Cortex of kidney (tissue), 1 donor: ENCODE results near the gene C11orf24.

Experiments
- DNase-seq: peaks from one replicate; lab custom pipeline; 2025; lab: John Stamatoyannopoulos, UW

The C11orf24 gene

DNA sequence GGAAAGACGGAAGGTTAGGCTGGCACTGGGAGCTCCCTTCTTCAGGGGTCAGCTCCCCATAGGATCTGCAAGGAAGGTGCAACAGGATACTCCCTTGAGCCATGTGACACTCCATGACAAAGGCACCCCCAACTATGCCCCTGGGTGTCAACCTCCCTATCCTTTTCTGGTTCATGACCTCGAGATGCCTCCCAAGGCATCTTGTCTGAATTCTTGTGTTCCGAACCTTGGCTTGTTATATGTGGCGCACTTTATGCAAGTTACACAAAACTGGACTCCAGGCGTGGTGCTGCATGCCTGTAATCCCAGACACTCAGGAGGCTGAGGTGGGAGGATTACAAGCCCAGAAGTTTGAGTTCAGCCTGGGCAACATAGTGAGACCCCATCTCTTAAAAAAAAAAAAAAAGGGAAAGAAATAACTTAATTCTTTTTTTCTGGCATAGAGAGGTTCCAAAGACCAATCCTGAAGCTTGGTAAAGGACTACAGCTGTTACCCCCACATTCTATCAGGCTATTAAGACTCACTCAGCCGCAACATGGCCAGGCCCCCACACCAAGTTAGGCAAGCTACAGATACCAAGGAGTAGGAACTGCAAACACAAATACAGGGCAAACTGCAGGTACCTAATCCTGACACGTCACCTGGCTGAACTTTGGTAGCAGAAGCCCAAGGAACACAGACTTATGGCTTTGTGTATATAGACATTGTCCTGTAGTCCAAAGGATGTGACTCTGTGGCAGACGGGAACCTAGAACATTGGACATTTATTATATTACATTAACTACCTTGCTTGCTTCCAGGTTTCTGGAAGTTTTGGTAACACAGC lies 1.4 kb downstream of the C11orf24 start:
- no peak for DNase-seq

DNA sequence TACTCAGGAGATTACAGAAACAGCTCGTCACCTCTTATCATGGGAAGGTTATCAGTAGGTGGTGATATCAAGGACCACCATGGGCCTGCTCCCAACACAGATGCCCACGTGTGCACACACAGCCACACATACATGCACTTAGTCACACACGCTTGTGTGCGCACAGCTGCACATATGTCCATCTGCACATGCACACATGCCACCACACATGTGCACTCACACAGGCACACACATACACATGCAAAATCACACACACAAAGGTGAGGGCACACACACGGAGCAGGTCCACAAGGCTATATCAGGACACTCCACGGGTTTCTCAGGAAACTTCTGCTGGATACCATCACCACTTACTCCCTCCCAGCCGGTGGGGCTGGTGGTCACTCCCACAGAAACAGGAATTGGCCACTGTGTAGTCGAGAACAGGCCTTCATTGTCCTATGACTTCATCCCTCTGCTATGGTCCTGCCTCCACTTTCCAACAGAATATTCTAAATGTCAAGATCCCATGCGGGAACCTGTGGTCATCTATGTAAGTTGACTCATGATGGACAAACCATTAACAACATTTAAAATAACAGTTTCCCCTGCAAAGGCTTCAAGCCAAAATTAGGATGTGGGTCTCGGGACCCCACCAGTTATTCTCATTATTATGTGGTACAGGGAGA lies 2.2 kb downstream of the C11orf24 start:
- no peak for DNase-seq

DNA sequence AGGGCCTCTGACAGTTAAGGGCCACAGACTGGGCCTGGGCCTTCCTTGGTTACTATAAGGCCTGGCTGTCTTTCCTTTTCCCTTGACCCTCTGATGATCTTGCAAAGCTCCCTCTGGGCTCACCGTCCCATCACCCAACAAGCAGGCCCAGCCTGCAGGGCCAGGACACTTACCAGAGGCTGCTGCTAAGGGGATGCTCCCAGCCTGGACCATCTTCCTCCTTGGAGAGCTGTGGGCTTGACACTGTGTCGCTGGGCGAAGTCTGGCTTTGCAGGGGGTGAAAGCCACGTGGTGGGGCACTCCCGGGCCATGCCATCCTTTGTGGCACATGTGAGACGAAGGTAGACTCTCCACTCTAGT lies 3.9 kb downstream of the C11orf24 start:
- no peak for DNase-seq

DNA sequence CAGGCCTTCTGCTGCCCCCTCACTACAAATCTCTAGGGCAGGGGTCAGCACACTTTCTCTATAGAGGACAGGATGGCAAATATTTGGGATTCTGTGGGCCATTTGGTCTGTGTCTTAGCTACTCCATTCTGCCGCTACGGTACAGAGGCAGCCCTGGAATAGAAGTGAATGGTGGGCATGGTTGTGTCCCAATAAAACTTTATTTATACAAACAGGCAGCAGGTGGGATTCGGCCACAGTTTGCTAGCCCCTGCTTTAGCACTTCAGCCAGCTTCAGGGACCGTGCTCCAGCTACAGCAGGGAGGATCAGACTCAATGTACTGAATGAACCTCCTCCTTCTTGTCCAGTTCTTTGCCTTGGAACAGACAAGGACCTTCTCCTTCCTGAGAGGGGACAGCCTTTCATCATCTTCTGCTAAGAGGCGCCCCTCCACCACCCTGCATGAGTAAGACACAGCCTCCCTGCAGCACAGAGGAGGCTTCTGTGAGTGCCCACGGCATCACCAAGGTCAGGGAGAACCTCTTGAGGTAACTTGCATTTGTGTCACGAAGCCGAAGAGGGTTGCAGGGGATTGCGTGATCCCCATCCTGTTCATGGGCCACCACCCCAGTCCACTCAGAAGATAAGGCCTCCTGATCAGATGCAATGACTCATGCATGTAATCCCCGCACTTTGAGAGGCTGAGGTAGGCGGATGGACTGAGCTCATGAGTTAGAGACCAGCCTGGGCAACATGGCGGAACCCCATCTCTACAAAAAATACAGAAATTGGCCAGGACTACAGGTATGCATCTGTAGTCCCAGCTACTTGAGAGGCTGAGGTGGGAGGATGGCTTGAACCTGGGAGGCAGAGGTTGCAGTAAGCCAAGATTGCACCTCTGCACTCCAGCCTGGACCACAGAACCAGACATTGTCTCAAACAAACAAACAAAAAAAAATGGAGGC lies 4.6 kb downstream of the C11orf24 start:
- no peak for DNase-seq

DNA sequence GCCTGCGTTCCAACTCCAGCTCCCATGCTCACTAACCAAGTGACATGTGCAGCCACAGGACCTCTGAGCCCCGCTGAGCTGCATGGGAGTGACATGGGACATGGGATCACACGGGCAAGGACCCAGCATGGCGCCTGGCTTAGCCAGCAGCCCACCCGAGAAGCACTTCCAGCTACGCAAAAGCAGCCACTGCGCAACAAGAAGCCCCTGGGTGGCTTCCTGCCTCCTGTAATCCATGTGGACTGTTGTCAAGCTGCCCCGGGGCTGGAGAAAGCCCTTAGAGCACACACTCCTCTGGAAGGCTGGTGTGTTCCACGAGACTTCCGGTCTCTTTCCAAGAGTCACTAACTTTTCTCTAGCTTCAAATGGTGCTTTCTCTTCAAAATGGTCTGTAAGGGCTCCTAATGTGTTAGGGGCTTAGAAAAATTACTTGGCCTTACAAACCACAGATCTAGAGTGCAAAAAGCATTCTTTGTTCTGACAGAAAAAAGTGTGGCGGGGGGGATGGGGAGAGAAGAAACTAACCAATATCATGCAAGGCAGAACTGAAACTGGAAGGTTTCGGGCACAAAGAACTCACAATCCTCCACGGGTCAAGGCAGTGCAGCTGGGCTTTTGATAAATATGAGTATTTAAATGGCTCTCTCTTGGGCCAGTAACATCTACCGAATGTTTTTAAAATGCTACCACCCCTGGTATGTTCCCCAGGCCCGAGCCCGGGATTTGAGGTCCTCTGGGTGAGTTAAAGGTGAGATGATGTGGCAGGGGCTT lies 5.5 kb downstream of the C11orf24 start:
- no peak for DNase-seq

DNA sequence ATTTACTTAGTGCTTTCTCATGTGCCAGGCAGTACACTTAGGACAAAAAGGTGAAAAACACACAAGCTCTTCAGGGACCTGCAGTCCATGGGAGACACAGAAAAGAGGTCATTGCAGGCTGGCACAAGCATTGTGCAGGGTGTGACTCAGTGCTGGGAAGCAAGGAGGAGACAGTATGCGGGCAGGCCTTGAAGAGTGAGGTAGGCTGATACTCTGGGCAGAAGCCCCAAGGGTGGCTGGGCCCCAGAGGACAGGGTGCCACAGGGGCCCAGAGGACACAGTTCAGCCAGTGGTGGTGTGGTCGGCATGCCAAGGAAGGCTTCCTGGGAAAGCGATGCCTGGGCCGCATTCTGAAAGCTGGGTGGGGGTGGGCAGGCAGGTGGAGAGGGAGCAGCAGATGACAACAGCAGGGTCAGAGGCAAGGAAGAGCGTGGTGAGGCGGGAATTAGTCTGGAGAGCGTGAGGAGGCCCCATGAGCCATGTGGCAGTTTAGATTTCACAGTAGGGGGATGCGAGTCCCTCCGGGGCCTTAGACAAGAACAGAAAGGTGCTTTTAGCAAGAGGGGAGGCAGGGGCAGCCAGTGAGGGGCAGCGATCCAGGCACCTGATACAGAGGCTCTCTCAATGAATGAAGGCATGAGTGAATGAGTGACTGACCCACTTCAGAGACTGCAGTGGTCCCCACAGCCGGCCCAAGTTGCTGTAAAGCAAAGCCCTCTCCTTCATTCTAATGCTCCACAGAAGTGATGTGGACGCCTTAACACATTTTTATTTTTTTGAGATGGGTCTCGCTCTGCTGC lies 6.8 kb downstream of the C11orf24 start:
- no peak for DNase-seq

DNA sequence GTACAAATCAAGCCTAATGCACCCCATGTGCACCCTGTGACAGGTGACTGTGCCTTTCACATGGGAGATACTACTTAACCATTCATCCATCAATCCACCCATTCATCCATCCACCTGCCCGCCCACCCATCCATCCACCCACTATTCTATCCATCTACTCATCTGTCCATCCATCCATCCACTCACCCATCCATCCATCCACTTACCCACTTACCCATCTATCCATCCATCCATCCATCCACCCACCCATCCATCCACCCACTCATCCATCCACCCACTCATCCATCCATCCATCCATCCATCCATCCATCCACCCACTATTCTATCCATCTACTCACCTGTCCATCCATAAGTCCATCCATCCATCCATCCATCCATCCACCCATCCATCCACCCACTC lies 7.5 kb downstream of the C11orf24 start:
- no peak for DNase-seq

DNA sequence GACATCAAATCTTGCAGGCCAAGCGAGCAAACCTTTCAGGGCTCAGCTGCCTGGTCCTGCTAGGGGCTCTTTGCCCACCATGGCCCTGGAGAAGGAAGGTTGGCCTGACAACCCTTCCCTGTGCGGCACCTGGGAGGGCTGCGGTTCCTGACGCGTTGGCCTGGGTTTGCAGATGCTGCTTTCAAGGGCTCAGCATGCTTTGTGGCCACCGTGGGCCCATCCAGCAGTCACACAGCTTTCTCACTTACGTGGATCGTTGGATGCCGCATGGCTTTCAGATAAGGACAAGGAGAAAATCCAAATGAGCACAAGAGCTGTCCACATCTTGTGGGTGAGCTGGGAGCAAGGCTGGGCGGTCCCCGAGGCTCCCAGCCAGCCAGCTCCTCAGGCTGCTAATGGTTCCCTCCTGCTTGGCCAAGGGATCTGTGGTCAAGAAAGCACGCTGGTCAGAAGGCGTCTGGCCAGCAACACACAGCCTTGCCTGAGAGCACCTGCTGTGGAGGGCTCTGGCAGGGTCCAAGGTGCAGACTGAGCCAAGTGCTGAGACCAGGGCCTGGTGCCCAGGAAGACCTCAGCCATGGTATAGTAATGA lies 8.2 kb downstream of the C11orf24 start:
- DNase-seq = no peak

DNA sequence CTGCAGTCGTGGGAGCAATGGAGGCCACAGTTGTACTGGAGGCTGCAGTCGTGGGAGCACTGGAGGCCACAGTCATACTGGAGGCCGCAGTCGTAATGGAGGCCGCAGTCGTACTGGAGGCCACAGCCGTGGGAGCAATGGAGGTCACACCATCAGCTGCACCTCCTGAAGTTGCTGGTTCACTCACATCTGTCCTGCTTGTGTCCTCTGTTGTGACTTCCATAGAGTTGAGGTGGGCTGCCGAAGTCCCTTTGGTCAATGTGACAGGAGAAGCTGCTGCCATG lies 9.3 kb downstream of the C11orf24 start:
- no peak for DNase-seq

DNA sequence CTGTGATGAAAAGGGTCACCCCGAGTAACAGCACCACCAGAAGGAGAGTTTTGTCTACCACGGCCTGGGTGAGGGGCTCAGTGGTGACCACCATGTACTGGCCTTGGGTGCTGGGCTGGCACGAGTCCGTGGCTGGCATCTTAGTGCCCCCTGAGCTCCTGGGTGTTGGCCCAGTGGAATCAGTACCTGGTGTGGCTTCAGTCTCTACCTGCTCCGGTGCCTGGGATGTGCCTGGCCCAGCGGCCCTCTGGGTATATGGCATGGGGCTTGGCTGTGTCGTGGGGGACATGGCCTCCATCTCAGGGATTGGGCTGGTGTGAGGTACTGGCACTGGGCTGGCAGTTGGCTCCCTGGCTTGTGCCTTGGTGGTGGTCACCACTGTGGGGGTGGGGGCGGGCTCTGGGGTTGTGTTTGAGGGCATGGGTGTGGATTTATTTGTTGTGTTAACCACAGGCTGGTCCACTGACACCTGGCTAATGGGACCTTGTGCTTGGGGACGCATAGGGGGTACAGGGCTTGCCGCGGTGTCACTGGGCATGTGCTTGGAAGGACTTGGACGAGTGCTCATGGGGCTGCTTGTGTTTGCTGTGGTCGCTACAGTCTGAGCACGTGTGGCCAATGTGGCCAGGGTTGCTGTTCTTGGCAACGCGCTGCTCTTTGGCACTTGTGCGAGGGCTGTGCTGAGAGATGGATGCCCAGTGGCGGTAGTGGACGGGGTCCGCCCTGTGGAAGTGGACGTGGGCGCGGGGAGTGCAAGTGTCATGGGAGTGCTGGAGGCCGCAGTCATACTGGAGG lies 9.8 kb downstream of the C11orf24 start:
- DNase-seq = no peak

DNA sequence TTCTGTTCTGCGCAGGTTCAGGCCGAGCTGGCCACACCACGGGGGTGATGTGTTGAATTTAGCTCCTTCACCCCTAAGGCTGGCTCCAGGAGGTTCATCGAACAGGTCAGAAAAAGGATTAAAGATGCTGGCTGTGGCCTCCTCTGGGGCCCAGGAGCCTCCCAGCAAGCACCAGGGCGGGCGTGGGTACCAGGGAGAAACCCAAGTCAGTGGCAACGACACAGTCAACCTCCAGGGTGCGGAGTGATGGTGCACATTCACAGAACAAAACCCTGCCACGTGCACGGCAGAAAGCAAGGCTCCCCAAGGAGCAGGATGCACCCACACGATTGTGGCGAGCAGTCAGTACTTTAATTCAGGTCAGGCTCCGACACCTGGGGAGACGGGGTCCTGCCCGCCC lies 10.8 kb downstream of the C11orf24 start:
- DNase-seq = no peak

DNA sequence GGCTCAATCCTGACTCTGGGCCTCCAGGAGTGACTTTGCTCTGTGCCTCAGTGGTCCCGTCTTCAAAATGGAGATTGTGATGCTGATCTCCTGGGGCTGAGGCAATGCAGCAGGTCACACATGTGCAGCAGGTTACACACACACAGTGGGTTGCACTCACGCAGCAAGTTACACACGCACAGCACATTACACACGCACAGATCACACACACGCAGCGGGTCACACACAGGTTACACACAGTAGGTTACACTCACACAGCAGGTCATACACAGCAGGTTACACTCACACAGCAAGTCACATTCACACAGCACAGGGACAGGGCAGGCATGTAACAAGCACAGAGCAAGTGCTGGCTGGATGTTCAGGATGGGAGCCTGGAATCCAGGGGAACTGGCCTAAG lies 11.3 kb downstream of the C11orf24 start:
- DNase-seq = no peak

DNA sequence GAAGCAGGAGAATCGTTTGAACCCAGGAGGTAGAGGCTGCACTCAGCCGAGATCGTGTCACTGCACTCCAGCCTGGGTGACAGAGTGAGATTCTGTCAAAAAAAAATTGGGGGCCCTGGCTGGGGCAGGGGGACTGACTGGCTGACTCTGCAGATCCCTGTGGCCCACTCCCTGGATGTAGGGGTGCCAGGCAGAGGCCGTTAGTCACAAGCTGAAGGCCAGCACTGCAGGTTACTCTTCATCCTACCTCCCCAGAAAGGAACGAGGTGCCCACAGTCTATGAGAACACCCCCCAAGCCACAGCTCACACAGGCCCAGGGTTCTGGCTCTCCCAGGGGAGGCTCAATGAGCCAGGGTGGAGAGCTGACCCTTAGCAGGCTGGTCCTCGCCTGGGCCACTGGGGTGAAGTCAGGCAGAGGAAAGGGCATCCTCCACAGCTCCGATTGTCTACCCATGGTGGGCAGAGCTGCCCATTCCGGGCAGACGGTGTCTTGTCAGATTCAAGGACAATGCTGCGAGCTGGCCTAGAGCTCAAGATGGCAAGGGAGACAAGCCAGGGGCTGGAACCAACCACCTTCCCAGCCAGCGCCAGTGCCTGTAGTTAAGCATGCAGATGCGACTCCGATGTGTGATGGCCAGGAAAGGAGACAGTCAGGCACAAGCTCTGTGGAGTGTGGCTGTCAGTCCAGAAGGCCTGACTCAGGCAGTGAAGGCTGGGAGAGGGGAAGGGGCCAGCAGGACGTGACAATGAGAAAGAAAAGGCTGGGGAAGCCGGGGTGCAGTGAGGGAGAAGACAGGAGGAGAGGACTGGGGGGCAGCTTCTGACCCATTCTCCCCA lies 12.4 kb downstream of the C11orf24 start:
- no peak for DNase-seq

DNA sequence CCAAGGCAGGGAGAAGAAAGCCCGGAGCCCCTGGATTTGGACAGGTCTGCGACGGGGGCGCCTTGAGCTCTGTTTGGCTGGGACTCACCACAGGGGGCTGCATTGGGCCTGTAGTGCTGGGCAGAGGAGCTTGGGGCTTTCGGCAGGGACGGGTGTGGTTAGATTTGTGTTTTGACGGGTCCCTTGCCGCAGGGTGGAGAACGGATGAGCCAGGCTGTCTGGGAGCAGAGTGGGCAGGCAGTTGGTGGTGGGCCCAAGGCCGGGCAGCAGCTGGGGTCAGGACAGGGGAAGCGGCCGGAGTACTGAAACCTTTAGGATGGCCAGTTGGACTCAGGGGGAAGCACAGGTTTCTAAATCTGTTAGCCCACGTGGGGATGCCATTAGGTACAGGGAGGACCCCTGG lies 13.4 kb downstream of the C11orf24 start:
- DNase-seq = no peak

DNA sequence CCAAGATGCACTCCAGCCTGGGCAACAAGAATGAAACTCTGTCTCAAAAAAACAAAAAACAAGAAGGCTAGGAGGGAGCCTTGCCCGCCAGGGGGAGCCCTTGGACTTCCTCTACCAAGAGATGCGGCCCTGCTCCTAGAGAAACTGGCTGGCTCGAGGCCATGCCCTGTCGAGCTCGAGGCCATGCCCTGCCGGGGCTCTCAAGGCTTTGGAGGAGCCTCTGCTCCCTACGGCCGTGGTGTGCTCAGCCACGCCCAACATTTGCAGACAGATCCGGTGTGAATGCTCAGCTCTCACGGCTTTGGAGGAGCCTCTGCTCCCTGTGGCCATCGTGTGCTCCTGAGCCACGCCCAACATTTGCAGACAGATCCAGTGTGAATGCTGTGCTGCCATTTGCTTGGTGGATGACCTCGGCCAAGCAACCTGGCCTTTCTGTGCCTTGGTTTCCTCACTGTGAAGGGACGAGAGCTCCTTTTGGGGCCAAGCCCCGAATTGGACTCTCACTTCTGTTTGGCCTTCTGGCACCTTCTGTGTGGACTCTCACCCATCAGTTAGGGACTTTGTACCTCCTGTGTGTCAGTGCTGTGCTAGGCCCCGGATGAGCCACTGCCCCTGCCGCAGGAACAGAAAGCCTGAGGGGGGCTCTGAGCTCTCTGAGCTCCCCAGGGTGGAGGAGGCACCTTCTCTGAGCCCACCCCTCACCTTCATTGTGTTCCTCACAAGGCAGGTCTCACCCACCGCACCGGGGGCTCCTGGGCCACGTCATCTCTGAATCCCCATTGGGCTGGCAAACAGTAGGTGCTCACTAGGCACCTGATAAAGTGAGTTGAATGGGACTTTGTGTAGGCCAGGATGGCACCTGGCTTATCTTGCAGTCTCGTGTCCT lies 14.1 kb downstream of the C11orf24 start:
- no peak for DNase-seq

DNA sequence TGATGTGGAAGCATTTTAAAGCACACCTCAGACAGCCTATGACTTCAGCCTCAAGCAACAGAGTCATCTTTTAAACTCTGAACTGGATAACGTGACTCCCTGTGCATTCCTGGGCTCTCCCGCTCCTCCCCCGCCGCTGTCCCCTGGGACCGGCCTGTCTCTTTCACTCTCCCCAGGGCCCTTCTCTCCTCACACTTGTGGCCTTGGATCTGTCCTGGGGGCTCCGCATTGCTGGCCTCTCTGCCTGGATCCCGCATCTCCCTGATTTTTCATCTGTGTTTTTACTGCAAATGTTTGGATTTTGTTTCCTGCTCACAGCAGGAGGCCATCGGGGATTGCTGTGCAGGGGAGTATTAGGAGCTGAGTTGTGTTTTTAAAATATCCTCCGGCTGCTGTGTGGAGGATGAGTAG lies 15.4 kb downstream of the C11orf24 start:
- DNase-seq = no peak

DNA sequence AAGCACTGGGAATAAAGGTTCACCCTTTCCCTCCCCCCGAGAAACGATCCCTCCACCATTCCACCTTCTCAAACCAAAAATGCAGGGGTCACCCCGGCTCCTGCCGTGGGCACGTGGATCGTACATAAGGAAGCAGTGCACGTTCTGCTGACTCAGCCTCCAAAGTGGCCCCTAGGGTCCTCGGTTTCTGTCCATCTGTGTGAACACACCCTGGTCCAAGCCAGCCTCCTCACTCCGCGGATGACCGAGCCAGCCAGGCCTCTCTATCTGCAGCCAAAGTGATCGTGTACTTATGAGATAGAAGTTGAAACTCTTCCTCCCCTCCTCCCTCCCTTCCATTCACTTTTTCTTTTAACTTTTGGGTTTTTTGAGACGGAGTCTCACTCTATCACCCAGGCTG lies 16.2 kb downstream of the C11orf24 start:
- no peak for DNase-seq

DNA sequence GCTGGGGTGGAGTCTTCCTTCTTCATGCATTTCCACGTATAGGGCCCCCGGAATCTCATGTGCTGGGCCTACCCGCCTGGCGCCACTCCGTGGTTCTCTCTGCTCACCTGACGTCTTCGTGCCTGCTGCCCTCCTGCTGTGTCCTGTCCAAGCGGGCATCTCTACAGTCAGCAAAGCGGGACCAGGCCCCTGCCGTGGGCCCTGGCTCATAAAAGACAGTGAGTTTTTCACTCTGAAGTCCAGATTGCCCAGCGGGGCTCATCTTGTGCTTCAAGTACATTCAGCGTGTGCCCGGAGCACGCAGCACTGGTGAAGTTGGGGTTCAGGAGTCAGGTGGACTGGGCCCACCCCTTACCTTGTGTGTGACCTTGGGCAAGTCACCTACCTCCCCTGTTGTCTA lies 17.4 kb downstream of the C11orf24 start:
- DNase-seq = no peak
